ENCODE data around the gene UBAC2.
A peak's percentile ranks its signal among the peaks of the same experiment; 100 is the strongest.

UBAC2 gene

GRCh38 chr13:99305566-99305965 lies 104.9 kb downstream of the UBAC2 start:
- Histone ChIP-seq H3K9ac (ENCODE audit: low read depth in 1 of 2, low read length in 2 of 2) (peak overlapping the region; percentile 19 to 46), H3K27ac (ENCODE audit: low read depth in 2 of 2, low read length in 2 of 2) (peak overlapping the region; percentile 76 to 77), H3K36me3 (ENCODE audit: control insufficient read depth in 2 of 2, insufficient read depth in 2 of 2, low read length in 2 of 2) (peaks cover 5 to 7% of the 10 kb centered on the region in 2 donors), H3K27me3 (ENCODE audit: control insufficient read depth in 2 of 2, insufficient read depth in 2 of 2, low read length in 2 of 2) (no peaks in the 10 kb centered on the region), H3K9me3 (ENCODE audit: control insufficient read depth in 2 of 2, low read length in 2 of 2) (no peaks in the 10 kb centered on the region), H3K4me1 (ENCODE audit: control insufficient read depth in 2 of 2, insufficient read depth in 2 of 2, low read length in 2 of 2) (peaks cover 0 to 8% of the 10 kb centered on the region in 2 donors), H3K4me3 (ENCODE audit: low read length in 2 of 2) (peak overlapping the region; percentile 52 to 62)

- Histone ChIP-seq H3K4me1 (ENCODE audit: control insufficient read depth in 2 of 2, insufficient read depth in 2 of 2, low read length in 2 of 2) (peaks cover 0 to 8% of the 10 kb centered on the region in 2 donors), H3K27me3 (ENCODE audit: control insufficient read depth in 2 of 2, insufficient read depth in 2 of 2, low read length in 2 of 2) (no peaks in the 10 kb centered on the region), H3K9ac (ENCODE audit: low read depth in 1 of 2, low read length in 2 of 2) (peak within 1 kb of the TSS; percentile 46 to 53), H3K9me3 (ENCODE audit: control insufficient read depth in 2 of 2, low read length in 2 of 2) (no peaks in the 10 kb centered on the region), H3K36me3 (ENCODE audit: control insufficient read depth in 2 of 2, insufficient read depth in 2 of 2, low read length in 2 of 2) (peaks cover 5 to 7% of the 10 kb centered on the region in 2 donors), H3K4me3 (ENCODE audit: low read length in 2 of 2) (peak within 1 kb of the TSS; percentile 52 to 62), H3K27ac (ENCODE audit: low read depth in 2 of 2, low read length in 2 of 2) (peak within 1 kb of the TSS; percentile 68 to 76)
Measured at GRCh38 chr13:99307247-99307646, 106.6 kb downstream of the UBAC2 start, which contains the start of gene GPR183. Gene GPR183 (minus strand): TSS chr13:99307399. CDS start chr13:99296145, 11,254 bp downstream.

- Histone ChIP-seq H3K27ac (ENCODE audit: low read depth in 2 of 2, low read length in 2 of 2) (peak overlapping the region; percentile 39 to 68), H3K27me3 (ENCODE audit: control insufficient read depth in 2 of 2, insufficient read depth in 2 of 2, low read length in 2 of 2) (no peaks in the 10 kb centered on the region), H3K4me1 (ENCODE audit: control insufficient read depth in 2 of 2, insufficient read depth in 2 of 2, low read length in 2 of 2) (peaks cover 0 to 7% of the 10 kb centered on the region in 2 donors), H3K9ac (ENCODE audit: low read depth in 1 of 2, low read length in 2 of 2) (peak overlapping the region in 1 of 2 donors; percentile 38), H3K9me3 (ENCODE audit: control insufficient read depth in 2 of 2, low read length in 2 of 2) (no peaks in the 10 kb centered on the region), H3K4me3 (ENCODE audit: low read length in 2 of 2) (peak overlapping the region in 1 of 2 donors; percentile 35), H3K36me3 (ENCODE audit: control insufficient read depth in 2 of 2, insufficient read depth in 2 of 2, low read length in 2 of 2) (peaks cover 5 to 7% of the 10 kb centered on the region in 2 donors)
Measured at GRCh38 chr13:99307648-99308339, 107.1 kb downstream of the UBAC2 start.

- Histone ChIP-seq H3K27me3 (ENCODE audit: control insufficient read depth in 2 of 2, insufficient read depth in 2 of 2, low read length in 2 of 2) (no peaks in the 10 kb centered on the region), H3K36me3 (ENCODE audit: control insufficient read depth in 2 of 2, insufficient read depth in 2 of 2, low read length in 2 of 2) (peaks cover 5 to 7% of the 10 kb centered on the region in 2 donors), H3K4me1 (ENCODE audit: control insufficient read depth in 2 of 2, insufficient read depth in 2 of 2, low read length in 2 of 2) (peaks cover 4 to 8% of the 10 kb centered on the region in 2 donors), H3K9ac (ENCODE audit: low read depth in 1 of 2, low read length in 2 of 2) (no peak overlapping the region), H3K27ac (ENCODE audit: low read depth in 2 of 2, low read length in 2 of 2) (peak overlapping the region; percentile 39 to 68), H3K9me3 (ENCODE audit: control insufficient read depth in 2 of 2, low read length in 2 of 2) (no peaks in the 10 kb centered on the region), H3K4me3 (ENCODE audit: low read length in 2 of 2) (no peak overlapping the region)
Measured at GRCh38 chr13:99308471-99309087, 107.9 kb downstream of the UBAC2 start.

- Histone ChIP-seq H3K27ac (ENCODE audit: low read depth in 2 of 2, low read length in 2 of 2) (no peak overlapping the region), H3K9me3 (ENCODE audit: control insufficient read depth in 2 of 2, low read length in 2 of 2) (no peaks in the 10 kb centered on the region), H3K4me3 (ENCODE audit: low read length in 2 of 2) (no peak overlapping the region), H3K36me3 (ENCODE audit: control insufficient read depth in 2 of 2, insufficient read depth in 2 of 2, low read length in 2 of 2) (peaks cover 0 to 13% of the 10 kb centered on the region in 2 donors), H3K9ac (ENCODE audit: low read depth in 1 of 2, low read length in 2 of 2) (no peak overlapping the region), H3K27me3 (ENCODE audit: control insufficient read depth in 2 of 2, insufficient read depth in 2 of 2, low read length in 2 of 2) (no peaks in the 10 kb centered on the region), H3K4me1 (ENCODE audit: control insufficient read depth in 2 of 2, insufficient read depth in 2 of 2, low read length in 2 of 2) (peaks cover 5 to 10% of the 10 kb centered on the region in 2 donors)
Measured at GRCh38 chr13:99310382-99311031, 109.9 kb downstream of the UBAC2 start.

- no peak overlapping the region for H3K27ac ChIP-seq (ENCODE audit: low read depth in 2 of 2, low read length in 2 of 2)
- H3K9ac ChIP-seq (ENCODE audit: low read depth in 1 of 2, low read length in 2 of 2), result no peak overlapping the region
- H3K36me3 ChIP-seq (ENCODE audit: control insufficient read depth in 2 of 2, insufficient read depth in 2 of 2, low read length in 2 of 2), result peaks cover 0 to 13% of the 10 kb centered on the region in 2 donors
- no peaks in the 10 kb centered on the region for H3K27me3 ChIP-seq (ENCODE audit: control insufficient read depth in 2 of 2, insufficient read depth in 2 of 2, low read length in 2 of 2)
- no peaks in the 10 kb centered on the region for H3K9me3 ChIP-seq (ENCODE audit: control insufficient read depth in 2 of 2, low read length in 2 of 2)
- H3K4me1 ChIP-seq (ENCODE audit: control insufficient read depth in 2 of 2, insufficient read depth in 2 of 2, low read length in 2 of 2), result peaks cover 5 to 10% of the 10 kb centered on the region in 2 donors
- no peak overlapping the region for H3K4me3 ChIP-seq (ENCODE audit: low read length in 2 of 2)
Measured at GRCh38 chr13:99311137-99311536, 110.5 kb downstream of the UBAC2 start.

GRCh38 chr13:99311748-99312492 lies 111.3 kb downstream of the UBAC2 start:
- H3K36me3 ChIP-seq (ENCODE audit: control insufficient read depth in 2 of 2, insufficient read depth in 2 of 2, low read length in 2 of 2), result peaks cover under 1 to 13% of the 10 kb centered on the region in 2 donors
- no peak overlapping the region for H3K4me3 ChIP-seq (ENCODE audit: low read length in 2 of 2)
- no peak overlapping the region for H3K9ac ChIP-seq (ENCODE audit: low read depth in 1 of 2, low read length in 2 of 2)
- no peaks in the 10 kb centered on the region for H3K9me3 ChIP-seq (ENCODE audit: control insufficient read depth in 2 of 2, low read length in 2 of 2)
- no peaks in the 10 kb centered on the region for H3K27me3 ChIP-seq (ENCODE audit: control insufficient read depth in 2 of 2, insufficient read depth in 2 of 2, low read length in 2 of 2)
- peak overlapping the region; percentile 24 to 44 for H3K27ac ChIP-seq (ENCODE audit: low read depth in 2 of 2, low read length in 2 of 2)
- peaks cover 5 to 10% of the 10 kb centered on the region in 2 donors for H3K4me1 ChIP-seq (ENCODE audit: control insufficient read depth in 2 of 2, insufficient read depth in 2 of 2, low read length in 2 of 2)

- H3K27ac ChIP-seq (ENCODE audit: low read depth in 2 of 2, low read length in 2 of 2), result peak overlapping the region; percentile 24 to 44
- peaks cover 5 to 10% of the 10 kb centered on the region in 2 donors for H3K4me1 ChIP-seq (ENCODE audit: control insufficient read depth in 2 of 2, insufficient read depth in 2 of 2, low read length in 2 of 2)
- peaks cover 3 to 13% of the 10 kb centered on the region in 2 donors for H3K36me3 ChIP-seq (ENCODE audit: control insufficient read depth in 2 of 2, insufficient read depth in 2 of 2, low read length in 2 of 2)
- H3K27me3 ChIP-seq (ENCODE audit: control insufficient read depth in 2 of 2, insufficient read depth in 2 of 2, low read length in 2 of 2), result no peaks in the 10 kb centered on the region
- no peak overlapping the region for H3K4me3 ChIP-seq (ENCODE audit: low read length in 2 of 2)
- H3K9me3 ChIP-seq (ENCODE audit: control insufficient read depth in 2 of 2, low read length in 2 of 2), result no peaks in the 10 kb centered on the region
- peak overlapping the region in 1 of 2 donors; percentile 8 for H3K9ac ChIP-seq (ENCODE audit: low read depth in 1 of 2, low read length in 2 of 2)
Measured at GRCh38 chr13:99312493-99312883, 111.8 kb downstream of the UBAC2 start.

- no peaks in the 10 kb centered on the region for H3K27me3 ChIP-seq (ENCODE audit: control insufficient read depth in 2 of 2, insufficient read depth in 2 of 2, low read length in 2 of 2)
- peak overlapping the region; percentile 34 to 61 for H3K27ac ChIP-seq (ENCODE audit: low read depth in 2 of 2, low read length in 2 of 2)
Measured at GRCh38 chr13:99313501-99313900, 112.8 kb downstream of the UBAC2 start.

More at GRCh38 chr13:99313501-99313900, 112.8 kb downstream of the UBAC2 start:
- H3K4me3 ChIP-seq (ENCODE audit: low read length in 2 of 2), result no peak overlapping the region
- H3K9ac ChIP-seq (ENCODE audit: low read depth in 1 of 2, low read length in 2 of 2), result peak overlapping the region in 1 of 2 donors; percentile 36
- H3K4me1 ChIP-seq (ENCODE audit: control insufficient read depth in 2 of 2, insufficient read depth in 2 of 2, low read length in 2 of 2), result peaks cover 4 to 5% of the 10 kb centered on the region in 2 donors
- H3K9me3 ChIP-seq (ENCODE audit: control insufficient read depth in 2 of 2, low read length in 2 of 2), result no peaks in the 10 kb centered on the region
- H3K36me3 ChIP-seq (ENCODE audit: control insufficient read depth in 2 of 2, insufficient read depth in 2 of 2, low read length in 2 of 2), result peaks cover 3 to 9% of the 10 kb centered on the region in 2 donors
